HG02571 (cell line): ENCODE data around the gene RALGAPA2.

ENCODE experiments used
- ATAC-seq: cut with Tn5 transposase; IDR thresholded peaks from one replicate; pipeline ENCODE4 v1.9.1; 2021; ENCODE audit warnings: mild to moderate bottlenecking, moderate library complexity; ENCODE audit not compliant: unreplicated experiment

The RALGAPA2 gene

GRCh38 chr20:20593447-20594170 is 118.8 kb downstream of the RALGAPA2 start:
- ATAC-seq = no peak

GRCh38 chr20:20585146-20585545 is 127.3 kb downstream of the RALGAPA2 start:
- ATAC-seq = no peak

GRCh38 chr20:20582734-20583133 is 129.7 kb downstream of the RALGAPA2 start:
- no peak for ATAC-seq

GRCh38 chr20:20580139-20580538 is 132.3 kb downstream of the RALGAPA2 start:
- no peak for ATAC-seq

- ATAC-seq = no peak
These were observed 133.6 kb downstream of the RALGAPA2 start for GRCh38 chr20:20578838-20579237.

GRCh38 chr20:20573797-20574196 is 138.6 kb downstream of the RALGAPA2 start:
- ATAC-seq = no peak

- ATAC-seq = no peak
These were observed 141.2 kb downstream of the RALGAPA2 start for GRCh38 chr20:20571068-20571780.

- no peak for ATAC-seq
These were observed 143.7 kb downstream of the RALGAPA2 start for GRCh38 chr20:20568604-20569205.

GRCh38 chr20:20567712-20568111 is 144.7 kb downstream of the RALGAPA2 start:
- ATAC-seq = no peak

- ATAC-seq = no peak
These were observed 145.9 kb downstream of the RALGAPA2 start for GRCh38 chr20:20566516-20566915.

- no peak for ATAC-seq
These were observed 148.2 kb downstream of the RALGAPA2 start for GRCh38 chr20:20564279-20564678.

- no peak for ATAC-seq
These were observed 149.9 kb downstream of the RALGAPA2 start for GRCh38 chr20:20562507-20562906.

- no peak for ATAC-seq
These were observed 150.6 kb downstream of the RALGAPA2 start for GRCh38 chr20:20561841-20562240.

GRCh38 chr20:20561172-20561571 is 151.3 kb downstream of the RALGAPA2 start:
- ATAC-seq = no peak

GRCh38 chr20:20557406-20557805 is 155.0 kb downstream of the RALGAPA2 start:
- ATAC-seq = no peak

GRCh38 chr20:20555838-20556237 is 156.6 kb downstream of the RALGAPA2 start:
- ATAC-seq = no peak

GRCh38 chr20:20554951-20555350 is 157.5 kb downstream of the RALGAPA2 start:
- no peak for ATAC-seq

GRCh38 chr20:20553541-20553940 is 158.9 kb downstream of the RALGAPA2 start:
- ATAC-seq = no peak

GRCh38 chr20:20552076-20552475 is 160.4 kb downstream of the RALGAPA2 start:
- ATAC-seq = no peak

- no peak for ATAC-seq
These were observed 161.0 kb downstream of the RALGAPA2 start for GRCh38 chr20:20551409-20551808.

GRCh38 chr20:20549704-20550103 is 162.7 kb downstream of the RALGAPA2 start:
- ATAC-seq = no peak

- ATAC-seq = no peak
These were observed 163.2 kb downstream of the RALGAPA2 start for GRCh38 chr20:20549267-20549612.
